Hematopoietic multipotent progenitor cell treated with erythropoietin and hydrocortisone succinate and interleukin-3 and kit ligand, for 6 days (in vitro differentiated cells): Measurements from ENCODE around the gene RBM28.

ENCODE experiments used
- DNase-seq: peaks from one replicate; pipeline ENCODE4 v3.0.0-alpha.2; 2015

RBM28 gene

DNA sequence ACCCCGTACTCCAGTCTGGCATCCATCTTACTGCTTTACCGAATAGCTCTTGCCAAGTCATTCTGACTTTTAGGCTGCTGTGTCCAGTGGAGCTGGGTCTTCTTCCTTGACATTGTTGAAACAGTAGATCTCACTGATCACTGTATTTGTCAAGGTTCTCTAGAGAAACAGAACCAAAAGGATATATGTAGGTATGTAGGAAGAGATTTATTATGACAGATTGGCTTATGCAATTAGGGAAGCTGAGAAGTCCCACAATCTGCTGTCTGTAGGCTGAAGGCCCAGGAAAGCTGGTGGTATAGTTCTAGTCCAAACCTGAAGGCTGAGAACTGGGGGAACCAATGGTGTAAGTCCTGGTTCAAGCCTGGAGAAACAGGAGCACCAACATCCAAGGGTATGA, 29.9 kb upstream of the RBM28 start:
- DNase-seq: no peak

GRCh38 chr7:128370491-128370890, 26.8 kb upstream of the RBM28 start:
- DNase-seq: no peak

GRCh38 chr7:128366986-128367385, 23.3 kb upstream of the RBM28 start:
- no peak for DNase-seq

- DNase-seq: no peak
Measured at GRCh38 chr7:128366300-128366699, 22.6 kb upstream of the RBM28 start.

GRCh38 chr7:128365432-128365831, 21.7 kb upstream of the RBM28 start:
- no peak for DNase-seq

GRCh38 chr7:128364166-128364870, 20.6 kb upstream of the RBM28 start:
- no peak for DNase-seq

- DNase-seq: no peak
Measured at GRCh38 chr7:128363261-128363721, 19.6 kb upstream of the RBM28 start.

- no peak for DNase-seq
Measured at GRCh38 chr7:128362670-128363069, 19.0 kb upstream of the RBM28 start.

GRCh38 chr7:128361411-128362379, 18.0 kb upstream of the RBM28 start, which contains the start of gene PRRT4:
TSS of gene PRRT4 (minus strand) at chr7:128361690.
- DNase-seq: peak; percentile 63

- no peak for DNase-seq
Measured at GRCh38 chr7:128360359-128360678, 16.6 kb upstream of the RBM28 start.

DNA sequence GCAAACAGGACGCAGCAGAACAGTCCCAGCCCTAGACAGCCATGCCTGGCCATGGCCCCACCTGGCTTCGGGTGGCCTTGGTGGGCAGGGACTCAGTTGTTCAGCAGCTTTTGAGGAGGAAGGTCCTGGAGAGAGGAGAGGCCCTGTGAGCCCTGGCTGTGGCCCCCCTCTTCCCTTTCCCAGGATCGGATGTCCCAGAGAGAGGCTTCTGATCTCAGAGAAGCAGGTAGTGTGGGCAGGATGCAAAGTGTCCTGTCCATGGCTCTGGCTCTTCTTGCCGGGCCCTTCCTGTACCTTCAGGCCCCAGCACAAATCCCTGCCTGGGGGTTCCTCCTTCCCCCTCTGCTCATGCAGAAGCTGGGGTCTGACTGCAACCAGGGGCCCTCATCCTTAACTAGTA, 16.2 kb upstream of the RBM28 start:
- DNase-seq: no peak

DNA sequence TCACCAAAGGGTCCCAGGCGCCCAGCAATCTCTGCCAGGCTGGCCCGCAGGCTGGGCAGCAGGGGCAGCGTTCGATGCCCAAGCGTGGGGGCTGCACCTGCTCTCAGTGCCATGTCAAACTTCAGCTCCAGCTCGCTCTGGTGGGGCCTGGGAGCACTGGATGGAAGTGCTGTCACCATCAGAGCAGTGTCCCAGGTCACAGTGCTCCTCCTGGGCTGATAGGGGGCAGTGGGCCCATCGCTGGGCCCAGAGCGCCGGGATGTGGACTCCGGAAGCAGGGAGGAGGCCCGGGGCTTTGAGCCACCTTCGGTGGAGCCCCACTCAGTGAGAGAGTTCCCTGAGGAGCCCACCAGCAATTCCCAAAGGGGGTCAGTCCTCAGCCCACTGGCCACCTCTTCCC, 15.6 kb upstream of the RBM28 start:
- no peak for DNase-seq

GRCh38 chr7:128358233-128358632, 14.5 kb upstream of the RBM28 start:
- DNase-seq: no peak

DNA sequence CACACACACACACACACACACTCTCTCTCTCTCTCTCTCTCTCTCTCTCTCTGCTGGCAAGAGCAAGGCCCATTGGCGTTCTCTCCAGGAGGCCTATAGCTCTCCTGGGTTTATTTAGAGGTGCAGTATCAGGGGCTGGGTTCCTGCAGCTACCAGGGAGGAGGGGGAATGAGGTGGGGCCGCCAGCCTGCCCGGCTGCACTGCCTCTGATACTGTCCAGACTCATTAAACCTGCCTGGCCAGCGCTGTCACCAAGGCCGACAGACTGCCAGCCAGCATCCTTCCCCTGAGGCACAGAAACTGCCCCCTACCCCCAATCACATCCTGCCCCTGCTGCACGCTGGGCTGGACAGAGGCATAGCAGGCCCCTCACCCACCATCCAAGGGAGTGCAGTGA, 13.5 kb upstream of the RBM28 start:
- DNase-seq: no peak

DNA sequence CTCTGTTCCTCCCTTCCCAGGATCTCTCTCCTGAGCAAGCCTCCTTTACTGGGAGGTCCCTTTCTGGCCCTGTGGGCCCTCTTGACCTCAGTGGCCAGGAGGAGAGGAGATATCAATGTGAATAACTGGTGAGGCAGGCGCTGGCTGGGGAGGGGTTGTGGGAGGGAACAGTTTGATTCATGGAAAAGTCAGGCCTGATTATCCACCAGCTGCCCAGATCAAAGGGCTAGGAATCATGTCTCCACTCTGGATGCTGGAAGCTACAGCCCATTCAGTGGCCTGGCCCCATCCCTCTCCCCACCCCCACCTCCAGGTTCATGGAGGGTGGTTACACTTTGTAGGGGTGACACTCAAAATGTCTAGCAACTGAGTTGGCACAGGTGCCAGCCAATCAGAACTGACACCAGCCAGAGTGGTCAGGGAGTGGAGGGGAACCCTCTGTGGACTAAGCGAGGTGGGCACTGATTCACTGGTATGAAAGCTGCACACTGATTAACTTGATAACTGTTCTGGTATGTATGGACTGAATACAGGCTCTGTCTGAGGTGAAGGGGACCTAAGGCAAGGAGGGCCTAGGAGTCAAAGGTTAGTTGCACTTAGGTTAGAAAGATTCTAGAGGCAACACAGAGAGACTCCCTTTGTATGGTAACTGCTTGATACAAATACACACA, 13.0 kb upstream of the RBM28 start:
- no peak for DNase-seq

- no peak for DNase-seq
Measured at GRCh38 chr7:128353610-128354009, 9.9 kb upstream of the RBM28 start.

DNA sequence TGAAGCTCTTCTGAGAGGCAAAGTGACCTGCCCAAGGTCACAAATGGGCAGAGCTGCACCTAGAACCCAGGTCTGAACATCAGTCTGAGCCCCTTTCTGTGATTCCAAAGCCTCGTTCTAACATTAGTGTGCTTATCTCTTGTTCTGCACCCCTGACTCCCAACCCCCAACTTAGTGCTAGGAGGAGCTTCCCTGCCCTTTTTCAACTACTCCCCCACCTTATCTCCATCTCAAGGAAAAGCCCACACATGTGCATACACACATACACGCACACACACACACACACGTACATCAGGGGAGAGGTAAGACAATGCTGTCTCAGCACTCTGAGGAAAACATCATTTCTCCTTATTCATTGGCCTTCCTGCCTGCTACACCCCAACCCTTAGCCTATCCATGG, 9.5 kb upstream of the RBM28 start:
- no peak for DNase-seq

- no peak for DNase-seq
Measured at GRCh38 chr7:128352636-128353035, 8.9 kb upstream of the RBM28 start.

DNA sequence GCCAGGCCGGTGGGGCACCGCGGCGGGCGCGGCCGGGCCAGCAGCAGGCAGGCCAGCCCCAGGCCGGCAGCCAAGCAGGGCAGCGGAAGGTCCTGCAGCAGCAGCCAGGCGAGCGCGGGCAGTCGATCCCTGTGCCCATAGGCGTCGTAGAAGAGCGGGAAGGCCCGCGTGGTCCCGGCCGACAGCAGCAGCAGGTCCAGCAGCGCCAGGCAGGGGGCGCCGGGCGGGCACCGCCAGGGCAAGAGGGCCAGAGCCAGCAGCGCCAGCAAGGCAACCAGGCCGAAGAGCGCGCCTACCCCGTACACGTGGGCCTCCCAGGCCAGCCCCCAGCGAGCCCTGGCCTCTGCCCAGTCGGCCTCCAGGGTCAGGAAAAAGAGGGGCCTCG, 8.4 kb upstream of the RBM28 start:
- peak; percentile 74 for DNase-seq

GRCh38 chr7:128351296-128352152, 7.8 kb upstream of the RBM28 start:
- DNase-seq: no peak

GRCh38 chr7:128350708-128351295, 7.1 kb upstream of the RBM28 start:
- DNase-seq: no peak

DNA sequence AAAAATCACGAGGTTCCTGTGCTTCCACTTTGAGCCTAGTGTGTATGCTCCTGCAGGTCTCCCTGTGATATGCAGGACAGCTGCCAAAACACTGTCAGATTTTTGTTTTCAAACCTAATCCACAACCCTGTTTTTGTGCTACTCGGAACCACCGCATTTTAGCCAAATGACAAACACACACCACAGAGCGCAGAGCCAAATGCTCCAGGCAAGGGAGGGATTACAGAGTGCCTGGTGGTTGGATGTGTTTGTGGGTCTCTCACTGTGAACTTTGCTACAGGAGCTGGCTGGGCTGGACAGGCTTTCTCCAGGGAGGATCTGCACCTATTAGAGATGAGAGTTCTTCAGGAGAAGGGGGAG, 5.7 kb upstream of the RBM28 start:
- no peak for DNase-seq
